Mesothelial cell of epicardium (in vitro differentiated cells): ENCODE measurements around the gene KRTAP12-2. TPM values are rescaled to one million over a fixed set of nuclear protein-coding genes. Genes with fewer than 3 reads are reported as not detected.
"Not testable (repeated sequence)": the region's sequence is repeated elsewhere in the genome, so short reads cannot be mapped to it uniquely, and the experiment has no call there.

Experiments used
- DNase-seq, 2 experiments: peaks; one replicate each; pipeline ENCODE4 v3.0.0; 2021; ENCODE audit warnings: low spot score in 2 of 2; ENCODE audit not compliant: unreplicated experiment in 2 of 2
- H3K27ac Mint-ChIP-seq: 2 replicates; pipeline ENCODE4 v1.8.0; 2021; ENCODE audit warnings: mixed read lengths
- H3K27me3 Mint-ChIP-seq: 2 replicates; pipeline ENCODE4 v1.8.0; 2021; ENCODE audit warnings: low read depth, mixed read lengths
- H3K36me3 Mint-ChIP-seq: 2 replicates; pipeline ENCODE4 v1.8.0; 2021; ENCODE audit warnings: mixed read lengths
- H3K4me1 Mint-ChIP-seq: 2 replicates; pipeline ENCODE4 v1.8.0; 2021; ENCODE audit warnings: mixed read lengths
- H3K4me3 Mint-ChIP-seq: 2 replicates; pipeline ENCODE4 v1.8.0; 2021; ENCODE audit warnings: mild to moderate bottlenecking, moderate library complexity, mixed read lengths
- H3K9me3 Mint-ChIP-seq: 2 replicates; pipeline ENCODE4 v1.8.0; 2021; ENCODE audit warnings: mixed read lengths
- total RNA-seq: library from RNA; stranded (reverse); gene quantifications from 3 replicates; pipeline ENCODE4 v1.2.1, GENCODE V29; 2021
- TF ChIP-seq, protein P1 (sequence below): fragments of 200-600 bp; sonication (generic); IDR thresholded peaks from one replicate; pipeline ENCODE4 v1.5.0; 2021; ENCODE audit warnings: antibody characterized with exemption; ENCODE audit not compliant: unreplicated experiment

Gene KRTAP12-2
- total RNA-seq, 1 donor from 2014 or later = not detected

- Mint-ChIP-seq H3K27ac (no peak overlapping the region), H3K4me3 (no peak overlapping the region), H3K4me1 (peaks cover 11% of the 10 kb centered on the region)
Measured at GRCh38 chr21:44695641-44696040, 28.9 kb upstream of the KRTAP12-2 start.

DNA sequence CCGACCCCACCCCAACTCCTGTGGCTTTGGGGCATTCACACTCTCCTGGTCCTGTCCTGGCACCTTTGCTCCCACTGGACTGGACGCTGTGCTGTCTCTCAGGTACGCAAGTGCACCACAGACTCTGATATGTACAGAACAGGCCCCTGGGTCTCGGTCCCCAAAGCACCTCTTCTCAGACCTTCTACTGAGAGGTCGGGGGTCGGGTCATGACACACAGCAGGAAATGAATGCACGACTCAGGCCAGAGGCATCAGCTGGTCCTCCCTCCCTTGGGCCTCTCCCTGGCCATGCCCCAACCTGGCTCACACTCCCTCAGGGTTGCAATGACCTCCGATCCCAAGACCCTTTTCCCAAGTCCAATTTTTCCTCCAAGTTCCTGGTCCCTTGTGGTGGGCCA, 28.5 kb upstream of the KRTAP12-2 start:
- Mint-ChIP-seq H3K36me3 (peaks cover 2% of the 10 kb centered on the region), H3K4me3 (no peak overlapping the region), H3K27me3 (peaks cover 60% of the 10 kb centered on the region), H3K27ac (no peak overlapping the region), H3K4me1 (peaks cover 11% of the 10 kb centered on the region), H3K9me3 (peaks cover 21% of the 10 kb centered on the region)
- peak in 1 of 2 experiments; percentile 25 for DNase-seq
- TF ChIP-seq, protein P1, sequence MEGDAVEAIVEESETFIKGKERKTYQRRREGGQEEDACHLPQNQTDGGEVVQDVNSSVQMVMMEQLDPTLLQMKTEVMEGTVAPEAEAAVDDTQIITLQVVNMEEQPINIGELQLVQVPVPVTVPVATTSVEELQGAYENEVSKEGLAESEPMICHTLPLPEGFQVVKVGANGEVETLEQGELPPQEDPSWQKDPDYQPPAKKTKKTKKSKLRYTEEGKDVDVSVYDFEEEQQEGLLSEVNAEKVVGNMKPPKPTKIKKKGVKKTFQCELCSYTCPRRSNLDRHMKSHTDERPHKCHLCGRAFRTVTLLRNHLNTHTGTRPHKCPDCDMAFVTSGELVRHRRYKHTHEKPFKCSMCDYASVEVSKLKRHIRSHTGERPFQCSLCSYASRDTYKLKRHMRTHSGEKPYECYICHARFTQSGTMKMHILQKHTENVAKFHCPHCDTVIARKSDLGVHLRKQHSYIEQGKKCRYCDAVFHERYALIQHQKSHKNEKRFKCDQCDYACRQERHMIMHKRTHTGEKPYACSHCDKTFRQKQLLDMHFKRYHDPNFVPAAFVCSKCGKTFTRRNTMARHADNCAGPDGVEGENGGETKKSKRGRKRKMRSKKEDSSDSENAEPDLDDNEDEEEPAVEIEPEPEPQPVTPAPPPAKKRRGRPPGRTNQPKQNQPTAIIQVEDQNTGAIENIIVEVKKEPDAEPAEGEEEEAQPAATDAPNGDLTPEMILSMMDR = no peak

More at GRCh38 chr21:44695641-44696040, 28.9 kb upstream of the KRTAP12-2 start:
- peaks cover 59% of the 10 kb centered on the region for H3K27me3 Mint-ChIP-seq
- TF ChIP-seq, protein P1 = no peak
- DNase-seq = peak in 1 of 2 experiments; percentile 16
- peaks cover 21% of the 10 kb centered on the region for H3K9me3 Mint-ChIP-seq
- peaks cover 2% of the 10 kb centered on the region for H3K36me3 Mint-ChIP-seq

- Mint-ChIP-seq H3K4me3 (no peak overlapping the region), H3K27ac (no peak overlapping the region), H3K27me3 (peaks cover 60% of the 10 kb centered on the region), H3K4me1 (peaks cover 11% of the 10 kb centered on the region), H3K9me3 (peaks cover 21% of the 10 kb centered on the region), H3K36me3 (peaks cover 2% of the 10 kb centered on the region)
- TF ChIP-seq, protein P1 = no peak
- DNase-seq = peak in 1 of 2 experiments; percentile 19
Measured at GRCh38 chr21:44694776-44695175, 28.0 kb upstream of the KRTAP12-2 start.

DNA sequence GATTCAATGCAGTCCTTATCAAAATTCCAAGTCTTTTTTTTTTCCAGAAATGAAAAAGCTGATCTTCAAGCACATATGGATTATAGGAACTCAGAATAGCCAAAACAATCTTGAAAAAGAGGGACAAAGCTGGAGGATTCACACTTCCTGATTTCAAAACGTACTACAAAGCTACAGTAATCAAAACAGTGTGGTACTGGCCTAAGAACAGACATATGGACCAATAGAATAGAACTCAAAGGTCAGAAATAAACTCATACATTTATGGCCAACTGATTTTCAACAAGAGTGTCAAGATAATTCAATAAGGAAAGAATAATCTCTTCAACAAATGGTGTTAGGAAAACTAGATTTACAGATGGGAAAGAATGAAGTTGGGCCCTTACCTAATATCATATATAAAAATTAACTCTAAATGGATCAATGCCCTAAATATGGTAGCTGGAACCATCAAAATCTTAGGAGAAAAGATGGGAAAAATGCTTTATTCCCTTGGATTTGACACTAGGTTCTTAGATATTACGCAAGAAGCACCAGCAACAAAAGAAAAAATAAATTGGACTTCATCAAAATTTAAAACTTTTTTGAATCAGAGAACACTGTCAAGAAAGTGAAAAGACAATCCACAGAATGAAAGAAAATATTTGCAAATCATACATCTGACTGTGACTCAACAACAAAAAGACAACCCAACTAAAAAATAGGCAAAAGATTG, 26.2 kb upstream of the KRTAP12-2 start:
- TF ChIP-seq, protein P1 = no peak
- Mint-ChIP-seq H3K27me3 (peaks cover 50% of the 10 kb centered on the region), H3K36me3 (peaks cover 2% of the 10 kb centered on the region), H3K4me1 (peaks cover 8% of the 10 kb centered on the region), H3K27ac (no peak overlapping the region), H3K4me3 (no peak overlapping the region), H3K9me3 (peaks cover 21% of the 10 kb centered on the region)
- no peak for DNase-seq

DNA sequence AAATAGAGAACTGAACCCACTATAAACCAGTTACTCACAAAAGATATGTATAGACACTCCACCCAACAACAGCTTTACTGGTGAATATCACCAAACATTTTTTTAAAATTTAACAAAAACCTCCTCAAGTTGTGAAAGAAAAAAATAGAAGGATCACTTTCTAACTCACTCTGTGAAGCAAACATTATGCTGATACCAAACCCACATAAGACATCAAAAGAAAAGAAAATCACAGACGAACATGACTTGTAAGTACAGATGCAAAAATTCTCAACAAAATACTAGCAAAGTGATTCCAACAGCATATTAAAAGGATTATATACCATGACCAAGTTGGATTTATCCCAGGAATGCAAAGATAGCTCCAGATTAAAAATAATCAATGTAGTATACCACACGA, 25.0 kb upstream of the KRTAP12-2 start:
- no peak for DNase-seq
- Mint-ChIP-seq H3K9me3 (peaks cover 21% of the 10 kb centered on the region), H3K27me3 (peaks cover 51% of the 10 kb centered on the region), H3K4me1 (peaks cover 2% of the 10 kb centered on the region), H3K4me3 (no peak overlapping the region), H3K27ac (no peak overlapping the region), H3K36me3 (peaks cover 2% of the 10 kb centered on the region)
- TF ChIP-seq, protein P1 = no peak

DNA sequence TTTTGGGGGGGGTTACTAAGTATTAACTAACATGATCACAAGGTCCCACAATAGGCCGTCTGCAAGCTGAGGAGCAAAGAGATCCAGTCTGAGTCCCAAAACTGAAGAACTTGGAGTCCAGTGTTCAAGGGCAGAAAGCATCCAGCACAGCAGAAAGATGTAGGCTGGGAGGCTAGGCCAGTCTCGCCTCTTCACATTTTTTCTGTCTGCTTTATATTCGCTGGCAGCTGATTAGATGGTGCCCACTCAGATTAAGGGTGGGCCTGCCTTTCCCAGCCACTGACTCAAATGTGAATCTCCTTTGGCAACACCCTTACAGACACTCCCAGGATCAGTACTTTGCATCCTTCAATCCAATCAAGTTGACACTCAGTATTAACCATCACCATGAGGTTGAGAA, 23.0 kb upstream of the KRTAP12-2 start:
- not testable (repeated sequence) for H3K36me3 Mint-ChIP-seq, H3K4me1 Mint-ChIP-seq, H3K27ac Mint-ChIP-seq, H3K4me3 Mint-ChIP-seq
- Mint-ChIP-seq H3K9me3 (peaks cover 21% of the 10 kb centered on the region), H3K27me3 (peaks cover 49% of the 10 kb centered on the region)
- peak in 1 of 2 experiments; percentile 13 for DNase-seq
